ENCODE measurements around the gene TMEM176B. TPM values are rescaled to one million over a fixed set of nuclear protein-coding genes. Genes with fewer than 3 reads are reported as not detected.

TMEM176B gene
- total RNA-seq, 3 donors from 2014 or later = 210 to 401 (median 338) TPM

DNA sequence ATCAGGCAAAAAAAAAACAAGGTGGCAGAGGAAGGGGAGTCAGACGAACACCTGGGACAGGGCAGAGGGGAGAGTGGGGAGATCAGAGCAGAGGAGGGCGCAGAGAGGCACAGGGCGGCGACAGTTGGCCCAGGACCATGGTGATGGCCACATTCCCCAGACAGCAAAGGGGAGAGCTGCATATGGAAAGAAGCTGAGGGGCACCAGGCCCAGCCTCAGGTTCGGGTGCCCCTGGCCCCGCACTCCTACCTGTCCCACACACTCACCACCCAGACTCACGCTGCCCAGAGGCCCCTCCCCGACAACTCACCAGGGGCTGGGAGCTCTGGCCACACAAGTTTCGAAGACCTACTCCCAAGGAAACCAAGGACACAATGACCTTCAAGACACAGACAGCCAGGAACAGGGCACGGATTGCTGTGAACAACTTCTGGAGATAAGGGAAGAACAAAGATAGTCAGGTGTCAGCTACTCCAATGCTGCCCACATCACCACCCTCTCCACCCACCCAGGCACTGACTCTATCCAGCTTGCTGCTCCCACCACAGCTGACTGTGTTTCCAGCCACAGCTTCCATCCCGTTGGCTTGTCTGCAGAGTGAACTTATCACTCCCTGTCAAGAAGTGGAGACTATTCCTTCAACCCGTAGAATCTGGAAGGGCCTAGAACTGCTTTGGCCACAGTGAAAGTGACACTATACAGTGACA lies 8.3 kb downstream of the TMEM176B start:
- TF ChIP-seq, protein P1, sequence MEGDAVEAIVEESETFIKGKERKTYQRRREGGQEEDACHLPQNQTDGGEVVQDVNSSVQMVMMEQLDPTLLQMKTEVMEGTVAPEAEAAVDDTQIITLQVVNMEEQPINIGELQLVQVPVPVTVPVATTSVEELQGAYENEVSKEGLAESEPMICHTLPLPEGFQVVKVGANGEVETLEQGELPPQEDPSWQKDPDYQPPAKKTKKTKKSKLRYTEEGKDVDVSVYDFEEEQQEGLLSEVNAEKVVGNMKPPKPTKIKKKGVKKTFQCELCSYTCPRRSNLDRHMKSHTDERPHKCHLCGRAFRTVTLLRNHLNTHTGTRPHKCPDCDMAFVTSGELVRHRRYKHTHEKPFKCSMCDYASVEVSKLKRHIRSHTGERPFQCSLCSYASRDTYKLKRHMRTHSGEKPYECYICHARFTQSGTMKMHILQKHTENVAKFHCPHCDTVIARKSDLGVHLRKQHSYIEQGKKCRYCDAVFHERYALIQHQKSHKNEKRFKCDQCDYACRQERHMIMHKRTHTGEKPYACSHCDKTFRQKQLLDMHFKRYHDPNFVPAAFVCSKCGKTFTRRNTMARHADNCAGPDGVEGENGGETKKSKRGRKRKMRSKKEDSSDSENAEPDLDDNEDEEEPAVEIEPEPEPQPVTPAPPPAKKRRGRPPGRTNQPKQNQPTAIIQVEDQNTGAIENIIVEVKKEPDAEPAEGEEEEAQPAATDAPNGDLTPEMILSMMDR (IDR thresholded peaks at IDR 0.05) = no peak
- ATAC-seq (no peak), DNase-seq (no peak)
- Histone ChIP-seq H3K4me3 (no peak overlapping the region), H3K9me3 (no peaks in the 10 kb centered on the region), H3K4me1 (ENCODE audit: low read depth) (peaks cover 17% of the 10 kb centered on the region), H3K36me3 (ENCODE audit: low read depth) (peaks cover 6% of the 10 kb centered on the region)
- intact Hi-C loops (cut with DNase I, micrococcal nuclease) = no loop called here

DNA sequence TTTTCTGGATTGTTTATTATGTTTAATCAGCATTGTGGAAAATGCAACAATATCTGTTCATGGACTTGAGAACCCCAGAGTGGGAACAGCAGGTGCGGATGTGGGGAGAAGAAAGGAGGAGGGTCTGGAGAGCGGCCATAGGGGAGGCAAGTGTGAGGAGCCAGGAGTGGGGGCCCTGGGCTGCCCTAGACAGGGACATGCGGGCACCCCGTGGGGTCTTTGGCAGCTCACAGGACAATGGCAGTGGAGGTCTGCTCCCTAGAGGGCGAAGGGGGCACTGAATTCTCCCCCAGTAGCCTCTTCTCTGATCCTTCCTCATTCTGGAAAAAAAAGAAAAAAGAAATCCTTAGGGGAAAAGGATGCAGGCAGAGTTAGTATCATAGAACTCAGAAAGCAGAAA lies 8.9 kb downstream of the TMEM176B start:
- ATAC-seq (no peak), DNase-seq (no peak)
- Histone ChIP-seq H3K4me1 (ENCODE audit: low read depth) (peaks cover 19% of the 10 kb centered on the region), H3K4me3 (no peak overlapping the region), H3K9me3 (no peaks in the 10 kb centered on the region), H3K36me3 (ENCODE audit: low read depth) (peaks cover 6% of the 10 kb centered on the region)
- TF ChIP-seq, protein P1 (IDR thresholded peaks at IDR 0.05) = no peak
- intact Hi-C loops (cut with DNase I, micrococcal nuclease) = no loop called here

DNA sequence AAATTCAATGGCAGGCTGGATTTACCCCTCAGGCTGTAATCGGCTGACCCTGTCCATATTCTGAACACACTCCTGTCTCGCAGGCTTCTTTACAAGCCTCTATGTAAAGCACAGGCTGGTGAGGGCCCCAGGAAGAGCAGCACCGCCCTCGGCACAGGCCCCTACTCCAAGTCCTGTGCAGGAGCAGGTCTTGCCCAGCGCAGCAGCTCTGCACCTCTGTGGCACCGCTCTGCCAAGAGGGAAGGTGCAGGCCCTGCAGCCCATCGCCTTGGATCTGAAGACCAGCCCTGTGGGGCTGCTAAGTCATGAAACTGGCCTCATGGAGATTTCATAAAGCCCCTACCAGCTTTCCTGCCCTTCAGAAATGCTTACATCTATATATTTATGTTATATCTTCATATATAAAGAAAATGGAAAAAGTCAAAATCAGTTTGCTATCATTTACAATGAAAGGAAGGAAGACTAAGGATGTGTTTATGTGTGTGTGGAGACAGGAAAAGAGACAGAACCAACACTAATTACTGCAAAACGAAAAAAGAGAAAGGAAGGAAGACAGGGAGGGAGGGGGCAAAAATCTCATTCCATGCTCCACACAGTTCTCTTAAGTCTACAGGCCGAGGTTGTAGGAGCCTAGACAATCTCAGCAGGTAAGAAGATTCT lies 9.6 kb downstream of the TMEM176B start:
- intact Hi-C loops (cut with DNase I, micrococcal nuclease) = no loop called here
- H3K4me1 ChIP-seq (ENCODE audit: low read depth) = peaks cover 24% of the 10 kb centered on the region
- TF ChIP-seq, protein P1 (IDR thresholded peaks at IDR 0.05) = no peak
- no peak overlapping the region for H3K4me3 ChIP-seq
- H3K9me3 ChIP-seq = no peaks in the 10 kb centered on the region
- H3K36me3 ChIP-seq (ENCODE audit: low read depth) = peaks cover 6% of the 10 kb centered on the region
- ATAC-seq (no peak), DNase-seq (no peak)

DNA sequence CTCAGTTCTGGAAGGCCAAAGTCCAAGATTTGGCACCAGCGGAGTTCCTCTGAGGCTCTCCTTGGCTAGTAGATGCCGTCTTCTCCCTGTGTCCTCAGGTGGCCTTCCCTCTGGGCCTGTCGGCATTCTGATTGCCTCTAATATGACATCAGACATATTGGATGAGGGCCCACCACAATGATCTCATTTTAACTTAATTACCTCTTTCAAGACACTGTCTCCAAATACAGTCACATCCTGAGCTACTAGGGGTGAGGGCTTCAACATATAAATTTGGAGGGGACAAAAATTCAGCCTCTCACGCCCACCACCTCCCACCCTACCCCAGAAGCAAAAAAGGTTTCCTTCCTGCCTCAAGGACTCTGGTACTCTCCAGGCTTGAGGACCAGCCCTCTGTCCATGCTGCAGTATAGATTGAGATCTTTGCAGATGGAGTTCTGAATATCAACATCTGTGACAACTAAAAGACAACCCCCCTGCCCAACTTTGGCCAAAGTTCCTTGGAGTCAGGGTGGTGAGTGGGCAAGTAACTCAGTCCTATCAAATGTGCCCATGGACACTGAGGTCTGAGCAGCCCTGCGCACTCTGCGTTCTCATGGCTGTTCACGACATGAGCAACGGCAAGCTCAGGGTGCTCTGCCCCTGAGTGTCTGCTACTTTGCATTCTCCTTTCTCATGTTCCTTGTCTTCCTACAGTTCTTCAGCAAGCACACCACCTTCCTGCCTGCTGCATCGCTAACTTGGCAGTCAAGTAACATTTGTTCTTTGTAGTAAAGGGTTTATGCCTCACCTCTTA lies 11.5 kb downstream of the TMEM176B start:
- H3K36me3 ChIP-seq (ENCODE audit: low read depth) = peaks cover 6% of the 10 kb centered on the region
- DNase-seq (peak in 1 of 3 donors; percentile 54), ATAC-seq (peak; percentile 14)
- intact Hi-C loops (cut with DNase I, micrococcal nuclease) = no loop called here
- no peaks in the 10 kb centered on the region for H3K9me3 ChIP-seq
- TF ChIP-seq, protein P1 (IDR thresholded peaks at IDR 0.05) = no peak
- peaks cover 40% of the 10 kb centered on the region for H3K4me1 ChIP-seq (ENCODE audit: low read depth)
- no peak overlapping the region for H3K4me3 ChIP-seq

DNA sequence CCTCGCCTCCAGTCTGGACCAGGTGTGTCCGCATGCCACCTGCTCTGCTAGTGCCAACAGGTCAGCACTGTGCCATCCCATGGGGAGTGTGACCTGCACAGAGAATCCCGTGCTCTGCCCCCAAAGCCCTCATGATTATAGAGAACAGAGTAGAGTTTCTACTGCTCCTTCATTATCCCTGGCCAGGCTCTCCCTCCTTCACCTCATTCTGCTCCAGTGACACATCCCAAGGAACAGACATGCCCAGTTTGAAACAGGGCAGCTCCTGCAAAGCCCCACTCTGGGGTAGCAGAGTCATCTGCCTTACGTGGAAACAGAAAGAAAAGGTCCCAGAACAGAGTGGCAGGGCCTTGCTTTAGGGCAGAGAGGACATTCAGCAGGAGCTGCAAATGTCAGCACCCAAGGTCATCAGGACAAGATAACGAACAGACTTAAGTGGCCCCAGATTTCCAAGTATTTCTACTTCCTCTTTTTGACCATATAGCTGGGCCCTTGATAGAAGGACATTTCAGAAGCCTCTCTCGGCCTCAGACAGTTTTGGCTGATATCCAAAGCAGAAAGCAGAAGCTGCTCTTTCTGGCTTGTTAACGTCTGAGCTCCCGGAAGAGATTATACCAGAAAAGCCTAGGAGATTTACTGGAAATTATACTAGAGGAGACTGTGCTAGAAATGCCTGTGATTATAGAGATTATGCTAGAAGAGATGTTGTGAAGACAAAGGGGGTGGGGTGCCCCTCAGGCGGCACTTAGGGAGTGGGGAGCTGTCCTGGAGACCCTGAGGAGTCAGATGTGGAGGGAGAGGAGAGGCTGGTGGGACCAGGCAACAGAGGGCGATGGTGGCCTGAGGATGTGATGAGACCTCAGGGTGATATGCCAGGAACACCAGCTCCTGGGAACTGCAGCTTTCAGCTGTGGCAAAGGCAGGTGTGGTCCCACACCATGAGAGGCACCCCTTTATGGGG lies 12.6 kb downstream of the TMEM176B start:
- TF ChIP-seq, protein P1 (IDR thresholded peaks at IDR 0.05) = no peak
- Histone ChIP-seq H3K9me3 (no peaks in the 10 kb centered on the region), H3K36me3 (ENCODE audit: low read depth) (peaks cover 6% of the 10 kb centered on the region), H3K4me1 (ENCODE audit: low read depth) (peaks cover 43% of the 10 kb centered on the region), H3K4me3 (no peak overlapping the region)
- peak; percentile 10 for ATAC-seq
- intact Hi-C loops (cut with DNase I, micrococcal nuclease) = no loop called here
- peak in 2 of 3 donors; percentile 58 for DNase-seq

All from mucosa of descending colon (tissue), 3 donors.